HG03575 (cell line): ENCODE measurements around the gene TRIM24.
"Not testable (repeated sequence)": the region's sequence is repeated elsewhere in the genome, so short reads cannot be mapped to it uniquely, and the experiment has no call there.

Experiments
- ATAC-seq: cut with Tn5 transposase; IDR thresholded peaks from one replicate; pipeline ENCODE4 v1.9.1; 2021; ENCODE audit not compliant: unreplicated experiment, insufficient number of reproducible peaks, low FRiP score; ENCODE audit errors: extremely low read depth

TRIM24 gene

DNA sequence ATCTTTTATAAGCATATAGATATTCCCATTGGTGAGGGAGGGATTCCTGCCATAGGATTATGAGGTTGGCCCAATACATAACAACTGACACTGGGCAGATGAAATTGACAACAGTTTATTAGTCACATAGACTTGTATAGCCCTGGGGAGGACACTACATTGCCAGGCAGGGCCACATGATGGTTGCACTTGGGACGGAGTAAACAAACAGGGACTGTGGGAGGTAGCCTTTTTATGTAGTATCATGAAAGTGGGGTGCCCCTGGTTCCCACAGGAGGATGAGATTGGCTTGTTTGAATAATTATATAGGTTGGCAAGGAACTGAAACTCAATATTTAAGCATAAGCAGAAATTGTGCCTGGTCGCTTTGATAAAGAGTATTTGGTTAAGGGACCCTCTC is 23.5 kb downstream of the TRIM24 start:
- ATAC-seq, result no peak

DNA sequence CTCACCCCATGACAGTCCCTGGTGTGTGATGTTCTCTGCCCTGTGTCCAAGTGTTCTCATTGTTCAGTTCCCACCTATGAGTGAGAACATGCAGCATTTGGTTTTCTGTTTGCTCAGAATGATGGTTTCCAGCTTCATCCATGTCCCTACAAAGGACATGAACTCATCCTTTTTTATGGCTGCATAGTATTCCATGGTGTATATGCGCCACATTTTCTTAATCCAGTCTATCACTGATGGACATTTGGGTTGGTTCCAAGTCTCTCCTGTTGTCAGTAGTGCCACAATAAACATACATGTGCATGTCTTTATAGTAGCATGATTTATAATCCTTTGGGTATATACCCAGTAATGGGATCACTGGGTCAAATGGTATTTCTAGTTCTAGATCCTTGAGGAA is 25.4 kb downstream of the TRIM24 start:
- not testable (repeated sequence) for ATAC-seq

DNA sequence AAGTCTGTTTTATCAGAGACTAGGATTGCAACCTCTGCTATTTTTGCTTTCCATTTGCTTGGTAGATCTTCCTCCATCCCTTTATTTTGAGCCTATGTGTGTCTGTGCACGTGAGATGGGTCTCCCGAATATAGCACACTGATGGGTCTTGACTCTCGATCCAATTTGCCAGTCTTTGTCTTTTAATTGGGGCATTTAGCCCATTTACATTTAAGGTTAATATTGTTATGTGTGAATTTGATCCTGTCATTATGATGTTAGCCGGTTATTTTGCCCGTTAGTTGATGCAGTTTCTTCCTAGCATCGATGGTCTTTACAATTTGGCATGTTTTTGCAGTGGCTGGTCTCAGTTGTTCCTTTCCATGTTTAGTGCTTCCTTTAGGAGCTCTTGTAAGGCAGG is 29.1 kb downstream of the TRIM24 start:
- ATAC-seq, result not testable (repeated sequence)

DNA sequence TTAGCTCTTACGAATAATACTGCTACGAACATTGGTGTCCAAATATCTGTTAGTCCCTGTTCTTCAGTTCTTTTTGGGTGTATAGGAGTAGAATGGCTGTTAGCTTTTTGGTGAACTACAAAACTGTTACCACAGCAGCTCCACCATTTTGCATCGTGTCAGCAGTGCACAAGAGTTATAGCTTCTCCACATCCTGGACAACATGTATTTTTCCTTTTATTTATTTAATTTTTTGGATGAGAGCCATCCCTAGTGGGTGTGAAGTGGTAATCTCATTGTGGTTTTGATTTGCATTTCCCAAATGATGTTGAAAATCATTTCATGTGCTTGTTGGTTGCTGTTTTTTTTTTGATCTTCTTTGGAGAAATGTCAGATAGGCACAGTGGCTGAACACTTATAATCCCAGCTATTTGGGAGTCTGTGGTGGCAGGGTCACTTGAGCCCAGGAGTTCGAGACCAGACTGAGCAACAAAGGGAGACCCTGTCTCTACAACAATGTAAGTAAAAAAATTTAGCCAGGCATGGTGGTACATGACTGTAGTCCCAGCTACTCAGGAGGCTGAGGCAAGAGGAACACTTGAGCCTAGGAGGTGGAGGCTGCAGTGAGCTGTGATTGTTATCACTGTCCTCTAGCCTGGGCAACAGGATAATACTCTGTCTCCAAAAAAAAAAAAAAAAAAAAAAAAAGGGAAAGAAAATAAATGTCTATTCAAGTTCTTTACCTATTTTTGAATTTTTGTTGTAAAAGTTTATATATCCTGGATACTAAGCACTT is 31.7 kb downstream of the TRIM24 start:
- no peak for ATAC-seq

DNA sequence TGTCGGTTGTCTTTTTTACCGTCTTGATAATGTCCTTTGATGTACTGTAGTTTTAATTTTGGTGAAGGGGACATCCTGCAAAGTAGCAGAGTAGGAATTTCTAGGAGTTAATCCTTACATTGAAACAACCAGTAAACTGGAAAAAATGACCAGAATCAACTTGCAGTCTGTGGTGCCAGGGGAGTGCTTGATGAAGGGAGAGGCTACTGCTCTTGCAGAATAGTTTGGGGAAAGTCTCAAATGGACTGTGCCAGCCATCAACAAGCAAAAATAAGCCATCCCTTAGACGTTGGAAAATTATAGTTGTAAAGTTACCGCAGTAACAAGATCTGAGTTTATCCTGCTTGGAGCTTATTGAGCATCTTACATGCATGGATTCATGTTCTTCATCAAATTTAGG is 32.4 kb downstream of the TRIM24 start:
- ATAC-seq, result no peak

DNA sequence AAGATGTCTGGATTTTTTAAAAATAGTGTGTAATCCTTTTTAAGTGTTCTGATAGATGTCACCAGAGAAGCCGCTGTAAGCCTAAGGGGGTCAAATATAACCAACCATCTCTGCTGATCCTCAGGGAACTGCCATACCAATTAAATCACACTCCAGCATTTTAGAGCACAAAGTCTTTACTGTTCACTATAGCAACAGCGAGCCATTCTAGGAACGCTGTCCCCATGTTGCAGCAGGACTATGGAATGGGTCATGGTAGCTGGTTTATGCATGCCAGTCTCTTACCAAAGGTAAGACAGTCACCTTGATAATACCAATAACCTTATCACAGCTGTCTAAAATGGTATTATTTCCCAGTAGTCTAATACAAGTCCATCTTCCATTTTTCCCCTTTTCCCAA is 33.5 kb downstream of the TRIM24 start:
- no peak for ATAC-seq

DNA sequence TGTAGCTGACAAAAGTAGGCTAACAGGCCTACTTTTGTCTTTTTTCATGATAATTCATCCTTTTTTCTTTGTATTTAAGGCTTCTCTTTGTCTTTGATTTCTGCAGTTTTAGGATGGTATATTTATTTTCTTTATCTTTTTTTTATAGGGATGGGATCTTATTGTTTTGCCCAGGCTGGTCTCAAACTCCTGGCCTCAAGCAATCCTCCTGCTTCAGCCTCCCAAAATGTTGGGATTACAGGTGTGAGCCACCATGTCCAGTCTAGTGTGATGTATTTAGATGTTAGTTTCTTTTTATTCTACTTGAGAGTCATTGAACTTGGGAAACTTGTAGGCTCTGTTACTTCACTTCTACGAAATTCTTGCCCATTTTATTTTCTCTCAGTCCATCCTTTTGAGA is 35.4 kb downstream of the TRIM24 start:
- ATAC-seq, result no peak

DNA sequence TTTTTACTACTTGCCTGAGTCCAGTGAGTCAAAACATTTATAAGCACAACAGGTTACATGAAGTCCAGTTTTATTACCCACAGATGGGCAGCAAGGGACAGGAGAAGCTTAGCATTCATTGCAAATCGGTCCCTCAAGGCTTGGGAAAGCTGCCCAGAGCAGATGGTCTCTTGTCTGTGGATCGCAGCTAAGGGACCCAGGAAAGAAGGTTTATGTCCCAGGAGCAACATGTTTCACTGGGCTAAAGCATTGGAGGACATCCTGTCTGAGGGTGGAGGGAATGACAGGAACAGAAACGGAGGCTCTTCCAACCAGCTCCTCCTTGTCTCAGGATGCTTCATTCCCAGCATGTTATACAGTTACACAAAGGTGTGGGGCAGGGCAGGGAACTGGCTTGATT is 39.3 kb downstream of the TRIM24 start:
- ATAC-seq, result no peak

DNA sequence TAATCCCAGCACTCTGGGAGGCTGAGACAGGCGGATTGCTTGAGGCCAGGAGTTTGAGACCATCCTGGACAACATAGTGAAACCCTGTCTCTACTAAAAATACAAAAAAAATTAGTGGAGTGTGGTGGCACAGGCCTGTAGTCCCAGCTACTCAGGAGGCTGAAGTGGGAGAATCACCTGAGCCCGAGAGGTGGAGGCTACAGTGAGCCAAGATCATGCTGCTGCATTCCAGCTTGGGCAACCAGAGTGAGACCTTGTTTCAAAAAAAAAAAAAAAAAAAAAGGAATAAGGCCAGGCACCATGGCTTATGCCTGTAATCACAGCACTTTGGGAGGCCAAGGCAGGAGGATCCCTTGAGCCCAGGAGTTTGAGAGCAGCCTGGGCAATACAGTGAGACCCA is 40.2 kb downstream of the TRIM24 start:
- not testable (repeated sequence) for ATAC-seq

DNA sequence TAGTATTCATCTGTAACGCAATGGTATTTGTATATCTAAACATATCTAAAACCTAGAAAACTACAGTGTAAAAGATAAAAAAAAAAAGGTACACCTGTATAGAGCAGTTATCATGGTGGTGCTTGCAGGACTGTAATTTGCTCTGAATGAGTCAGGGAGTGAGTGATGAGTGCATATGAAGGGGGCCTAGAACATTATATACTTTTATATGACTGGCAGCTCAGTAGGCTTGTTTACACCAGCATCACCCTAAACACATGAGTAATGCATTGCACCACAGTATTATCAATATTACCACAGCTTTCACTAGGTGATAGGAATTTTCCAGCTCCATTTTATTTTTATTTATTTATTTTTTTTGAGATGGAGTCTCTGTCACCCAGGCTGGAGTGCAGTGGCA is 40.8 kb downstream of the TRIM24 start:
- ATAC-seq, result no peak

DNA sequence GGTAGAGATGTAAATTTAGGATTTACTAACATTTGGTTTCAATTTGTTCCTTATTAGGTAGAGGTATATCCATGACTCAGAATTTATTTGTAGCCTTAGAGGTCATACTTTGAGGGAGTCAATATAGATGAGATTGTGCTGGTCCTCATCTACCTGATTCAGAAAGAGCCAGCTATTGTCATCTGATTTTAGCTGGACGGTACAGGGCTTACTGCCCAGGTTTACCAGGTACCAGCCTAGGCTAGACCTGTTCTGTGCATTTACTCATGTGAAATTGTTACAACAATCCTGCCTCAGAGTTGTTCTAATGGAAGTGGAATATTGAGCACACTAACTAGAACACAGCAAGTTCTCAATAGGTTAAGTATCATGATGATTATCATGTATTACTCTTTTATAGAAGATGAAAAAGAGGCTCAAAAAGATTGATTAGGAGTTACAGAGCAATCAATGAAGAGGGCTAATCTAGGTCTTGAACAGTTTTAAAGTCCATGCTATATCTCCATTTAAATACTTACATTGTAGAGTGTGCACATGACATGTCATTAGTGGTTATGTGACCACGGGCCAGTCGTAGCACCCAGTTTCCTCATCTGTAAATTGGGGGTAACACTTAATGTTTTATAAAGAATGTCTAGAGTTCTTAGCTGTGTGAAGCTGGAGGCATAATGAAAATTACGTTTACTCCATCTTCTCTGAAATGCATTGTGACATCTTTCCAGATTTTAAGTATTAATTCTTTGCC is 42.1 kb downstream of the TRIM24 start:
- no peak for ATAC-seq

DNA sequence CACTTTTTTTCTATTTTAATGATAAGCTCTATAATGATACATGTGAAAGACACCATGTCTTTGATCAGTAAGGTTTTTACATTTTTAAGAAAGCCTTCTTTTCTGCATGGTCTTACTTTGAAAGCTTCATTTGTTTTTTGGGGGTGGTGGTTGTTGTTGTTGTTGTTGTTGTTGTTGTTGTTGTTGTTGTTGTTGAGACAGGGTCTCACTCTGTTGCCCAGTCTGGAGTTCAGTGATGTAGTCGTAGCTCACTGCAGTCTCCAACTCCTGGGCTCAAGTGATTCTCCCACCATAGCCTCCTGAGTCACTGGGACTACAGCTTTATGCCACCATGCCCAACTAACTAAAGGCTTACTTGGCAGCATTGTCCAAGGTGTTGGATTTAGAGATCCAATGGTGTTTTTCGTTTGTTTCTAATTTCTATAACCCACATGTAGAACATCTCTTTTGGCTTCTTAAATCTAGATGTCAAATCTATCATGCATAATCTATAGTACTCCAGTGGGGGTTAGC is 45.4 kb downstream of the TRIM24 start:
- no peak for ATAC-seq

DNA sequence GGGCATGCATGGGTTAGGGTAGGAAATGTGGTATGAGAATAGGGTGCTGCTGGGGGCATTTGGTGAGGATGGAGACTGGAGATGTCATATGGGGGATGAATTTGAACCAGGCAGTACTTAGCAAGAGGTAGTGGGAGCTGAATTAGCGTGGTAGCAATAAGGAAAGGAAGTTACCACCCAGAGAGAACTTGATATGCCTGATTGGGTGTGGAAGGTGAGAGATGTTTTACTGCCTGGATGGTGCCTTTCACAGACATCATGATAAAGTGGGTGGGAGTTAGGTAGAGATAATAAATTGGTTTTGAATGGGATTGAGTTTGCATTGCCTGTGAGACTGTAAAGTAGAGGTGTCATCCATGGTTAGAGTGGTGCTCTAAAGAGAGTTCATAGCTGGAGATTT is 46.7 kb downstream of the TRIM24 start:
- no peak for ATAC-seq

DNA sequence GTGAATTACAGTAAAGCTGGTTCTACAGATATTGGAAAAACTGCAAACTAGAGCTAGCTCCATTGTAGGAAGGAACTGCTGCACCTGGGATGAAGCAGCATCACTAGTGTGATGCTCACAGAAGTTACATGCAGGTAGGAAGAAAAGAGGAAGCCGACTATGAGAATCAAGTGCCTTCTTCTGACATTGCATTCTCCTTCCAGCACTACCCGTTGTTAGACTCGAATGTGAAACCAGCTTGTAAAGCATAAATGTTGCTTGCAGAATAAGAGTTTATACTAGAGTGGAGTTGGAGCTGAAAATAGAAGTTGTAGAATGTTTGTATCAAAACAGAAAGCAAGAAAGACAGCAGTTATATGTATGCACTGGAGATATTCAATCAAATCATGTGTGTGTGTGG is 49.9 kb downstream of the TRIM24 start:
- ATAC-seq, result no peak

DNA sequence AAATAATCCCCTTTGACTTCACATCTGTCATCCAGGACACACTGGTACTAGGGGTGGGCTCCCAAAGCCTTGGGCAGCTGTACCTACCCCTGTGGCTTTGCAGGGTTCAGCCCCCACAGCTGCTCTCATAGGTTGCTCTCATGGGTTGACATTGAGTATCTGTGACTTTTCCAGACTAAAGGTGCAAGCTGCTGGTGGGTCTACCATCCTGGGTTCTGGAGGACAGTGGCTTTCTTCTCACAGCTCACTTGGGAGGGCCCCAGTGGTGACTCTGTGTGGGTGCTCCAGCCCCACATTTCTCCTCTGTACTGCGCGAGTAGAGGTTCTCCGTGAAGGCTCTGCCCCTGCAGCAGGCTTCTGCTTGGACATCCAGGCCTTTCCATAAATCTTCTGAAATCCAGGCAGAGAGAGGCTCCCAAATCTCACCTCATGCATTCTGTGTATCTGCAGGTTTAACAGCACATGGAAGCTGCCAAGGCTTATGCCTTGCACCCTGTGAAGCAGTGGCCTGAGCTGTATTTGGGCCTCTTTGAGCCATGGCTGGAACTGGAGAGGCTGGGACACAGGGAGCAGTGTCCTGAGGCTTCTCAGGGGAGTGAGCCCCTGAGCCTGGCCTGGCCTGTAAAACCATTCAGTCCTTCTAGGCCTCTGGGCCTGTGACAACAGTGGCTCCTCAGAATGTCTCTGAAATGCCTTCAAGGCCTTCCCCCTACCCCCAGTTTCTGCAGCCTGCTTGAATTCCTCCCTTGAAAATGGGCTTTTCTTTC is 52.2 kb downstream of the TRIM24 start:
- ATAC-seq, result no peak

DNA sequence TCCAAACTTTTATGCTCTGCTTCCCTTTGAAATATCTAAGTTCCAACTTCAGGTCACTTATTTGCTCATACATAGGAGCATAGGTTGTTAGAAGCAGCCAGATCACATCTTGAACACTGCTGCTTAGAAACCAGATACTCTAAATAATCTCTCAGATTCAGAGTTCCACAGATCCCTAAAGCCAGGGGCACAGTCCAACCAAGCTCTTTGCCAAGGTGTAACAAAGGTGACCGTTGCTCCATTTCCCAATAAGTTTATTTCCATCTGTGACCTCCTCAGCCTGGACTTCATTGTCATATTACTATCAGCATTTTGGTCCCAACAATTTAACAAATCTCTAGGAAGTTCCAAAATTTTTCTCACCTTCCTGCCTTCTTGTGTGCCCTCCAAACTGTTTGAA is 52.8 kb downstream of the TRIM24 start:
- no peak for ATAC-seq

DNA sequence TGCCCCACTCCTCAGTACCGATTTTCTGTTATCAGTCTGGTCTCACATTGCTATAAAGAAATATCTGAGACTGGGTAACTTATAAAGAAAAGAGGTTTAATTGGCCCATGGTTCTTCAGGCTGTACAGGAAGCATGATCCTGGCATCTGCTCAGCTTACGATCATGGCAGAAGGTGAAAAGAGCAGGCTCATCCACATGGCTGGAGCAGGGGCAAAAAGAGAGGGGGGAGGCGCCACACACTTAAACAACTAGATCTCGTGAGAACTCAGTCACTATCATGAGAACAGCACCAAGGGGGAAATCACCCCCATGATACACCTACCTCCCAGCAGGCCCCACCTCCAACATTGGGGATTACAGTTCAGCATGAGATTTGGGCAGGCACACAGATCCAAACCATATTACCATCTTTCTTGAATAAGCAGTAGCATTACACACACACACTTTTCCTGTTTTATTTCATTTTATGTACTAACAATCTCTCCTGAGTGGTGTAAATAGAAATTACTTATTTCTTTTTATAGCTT is 53.3 kb downstream of the TRIM24 start:
- ATAC-seq, result no peak

DNA sequence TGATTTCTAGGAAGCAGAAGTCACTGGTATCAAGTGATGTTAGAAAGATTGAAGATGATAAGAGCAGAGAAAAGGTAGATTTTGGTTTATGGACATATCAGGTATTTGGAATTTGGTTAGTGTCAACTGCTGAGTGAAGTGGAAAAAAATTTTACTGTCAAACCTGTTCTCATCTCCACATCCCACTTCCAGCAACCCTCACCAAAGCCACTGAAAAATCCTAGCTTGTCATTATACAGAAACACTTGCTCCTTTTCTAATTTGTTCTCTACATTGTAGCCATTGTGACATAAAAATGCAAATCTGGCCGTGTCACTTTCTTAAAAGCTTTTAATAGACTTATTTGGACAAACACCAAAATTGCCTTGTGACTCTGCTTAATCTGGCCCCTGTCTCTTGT is 54.0 kb downstream of the TRIM24 start:
- no peak for ATAC-seq

DNA sequence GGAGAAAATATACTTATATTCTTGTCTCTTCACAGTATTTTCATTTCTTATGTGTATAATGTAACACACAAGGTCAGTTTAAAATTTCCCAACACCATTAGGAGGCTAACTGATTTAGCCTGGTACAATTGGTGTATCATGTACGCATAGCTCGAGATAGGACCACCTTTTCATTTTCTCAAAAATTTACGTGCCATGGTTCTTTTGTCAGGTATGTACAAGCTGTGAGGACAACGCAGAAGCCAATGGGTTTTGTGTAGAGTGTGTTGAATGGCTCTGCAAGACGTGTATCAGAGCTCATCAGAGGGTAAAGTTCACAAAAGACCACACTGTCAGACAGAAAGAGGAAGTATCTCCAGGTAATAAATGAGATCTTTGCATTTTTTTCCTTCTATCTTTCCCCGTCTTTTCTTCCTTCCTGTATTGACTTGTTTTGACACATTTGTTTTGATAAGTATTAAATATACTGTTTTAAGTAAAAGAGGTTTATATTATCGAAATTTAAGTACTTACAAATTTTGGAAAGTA is 55.0 kb downstream of the TRIM24 start:
- no peak for ATAC-seq
